ENCODE data around the gene ANKH.

Gene ANKH

GRCh38 chr5:14741131-14741530, 130.4 kb downstream of the ANKH start:
- no peak for DNase-seq (ENCODE audit: low read depth in 2 of 3, low spot score in 2 of 3)

- no peak for DNase-seq (ENCODE audit: low read depth in 2 of 3, low spot score in 2 of 3)
These were observed 131.6 kb downstream of the ANKH start for GRCh38 chr5:14739981-14740380.

DNA sequence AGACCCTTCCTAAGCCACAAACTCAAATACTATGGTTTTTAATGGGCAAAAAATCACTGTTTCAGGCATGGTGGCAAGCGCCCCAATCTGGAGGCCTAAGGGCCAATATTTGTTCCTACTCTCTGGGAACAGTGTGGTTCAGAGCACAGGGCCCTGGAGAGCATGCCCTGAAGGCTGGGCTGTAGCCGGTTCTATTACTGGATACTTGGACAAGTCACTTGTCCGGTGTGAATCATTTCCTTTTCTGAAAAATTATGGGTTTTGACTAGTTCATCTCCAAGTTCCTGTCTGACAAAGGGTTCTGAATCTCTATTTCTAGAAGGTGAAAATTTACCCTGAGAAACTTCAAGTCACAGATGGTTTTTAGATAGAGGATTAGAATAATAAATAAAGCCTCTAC, 132.0 kb downstream of the ANKH start:
- no peak for DNase-seq (ENCODE audit: low read depth in 2 of 3, low spot score in 2 of 3)

DNA sequence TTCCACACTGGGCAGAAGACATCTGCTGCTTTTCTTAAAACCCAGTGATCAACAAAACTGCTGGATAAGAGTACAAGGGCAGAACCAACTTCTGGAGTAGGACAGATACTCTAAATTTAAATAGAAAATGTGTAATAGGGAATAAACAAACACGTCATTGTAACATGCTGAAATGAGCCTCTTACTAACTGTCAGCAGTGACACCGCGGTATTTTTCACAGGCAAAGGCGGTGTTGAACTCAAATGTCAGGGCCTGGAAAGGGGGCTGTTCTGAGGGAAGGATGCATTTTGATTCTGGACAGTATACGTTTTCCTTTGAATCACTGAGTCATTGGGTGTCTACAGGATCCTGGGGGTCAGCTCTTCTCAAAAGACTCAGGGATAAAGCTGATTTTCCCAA, 133.5 kb downstream of the ANKH start:
- DNase-seq (ENCODE audit: low read depth in 2 of 3, low spot score in 2 of 3), result no peak

GRCh38 chr5:14737291-14737690, 134.3 kb downstream of the ANKH start:
- DNase-seq (ENCODE audit: low read depth in 2 of 3, low spot score in 2 of 3), result no peak

DNA sequence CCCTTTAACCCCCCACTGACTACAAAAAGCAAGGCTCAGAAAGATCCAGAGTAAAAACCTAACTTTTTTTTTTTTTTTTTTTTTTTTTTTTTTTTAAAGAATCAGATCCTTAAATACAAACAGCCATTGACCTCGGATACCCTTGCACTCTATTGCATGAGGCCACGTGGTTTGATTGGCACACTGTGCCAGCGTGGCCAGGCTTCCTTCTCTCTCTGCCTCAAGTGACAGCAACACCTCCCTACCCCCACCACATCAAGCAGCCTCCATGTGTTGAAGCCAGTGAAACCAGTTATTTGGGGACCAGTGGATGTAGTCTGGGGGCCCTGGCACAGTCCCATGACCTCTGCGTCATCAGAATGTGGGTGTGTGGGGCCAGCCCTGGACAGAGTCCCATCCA, 135.6 kb downstream of the ANKH start:
- no peak for DNase-seq (ENCODE audit: low read depth in 2 of 3, low spot score in 2 of 3)

DNA sequence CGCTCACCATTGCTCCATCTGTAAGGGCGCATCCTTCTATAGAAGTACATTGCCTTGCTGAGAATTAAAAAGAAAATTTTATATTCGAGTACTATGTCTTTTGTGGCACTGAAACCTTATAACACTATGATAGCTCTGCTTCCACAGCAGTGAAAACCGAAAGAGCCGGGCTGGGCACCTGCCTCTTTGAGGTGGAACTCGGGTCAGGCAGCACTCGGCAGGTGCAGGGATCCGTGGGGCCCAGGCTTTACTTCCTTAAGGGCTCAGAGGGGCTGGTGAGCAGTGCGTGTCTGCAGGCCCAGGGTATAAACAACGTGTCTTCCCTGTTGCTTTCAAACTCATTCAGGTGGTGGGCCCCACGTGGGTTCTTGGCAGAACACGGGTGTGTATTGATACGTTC, 137.2 kb downstream of the ANKH start:
- no peak for DNase-seq (ENCODE audit: low read depth in 2 of 3, low spot score in 2 of 3)

DNA sequence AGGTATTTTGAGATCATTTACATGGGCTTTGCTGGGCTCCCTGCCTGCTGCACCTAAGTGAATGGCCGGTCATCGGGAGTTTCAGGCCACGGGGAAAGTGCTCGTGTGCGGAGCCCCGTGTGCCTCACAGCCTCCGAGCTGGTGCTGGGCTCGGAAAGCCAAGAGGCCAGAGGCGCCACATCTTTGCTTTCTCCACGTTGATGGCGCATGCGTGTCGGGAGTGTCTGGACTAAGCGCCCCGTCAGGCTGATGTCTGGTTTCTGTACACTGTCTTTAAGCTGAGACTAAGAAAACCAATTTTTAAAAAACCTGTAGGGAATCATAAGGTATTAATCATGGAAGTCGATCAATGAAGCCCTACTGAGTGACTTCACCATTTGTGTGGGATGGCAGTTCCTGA, 137.9 kb downstream of the ANKH start:
- no peak for DNase-seq (ENCODE audit: low read depth in 2 of 3, low spot score in 2 of 3)

GRCh38 chr5:14732991-14733390, 138.6 kb downstream of the ANKH start:
- DNase-seq (ENCODE audit: low read depth in 2 of 3, low spot score in 2 of 3), result no peak

DNA sequence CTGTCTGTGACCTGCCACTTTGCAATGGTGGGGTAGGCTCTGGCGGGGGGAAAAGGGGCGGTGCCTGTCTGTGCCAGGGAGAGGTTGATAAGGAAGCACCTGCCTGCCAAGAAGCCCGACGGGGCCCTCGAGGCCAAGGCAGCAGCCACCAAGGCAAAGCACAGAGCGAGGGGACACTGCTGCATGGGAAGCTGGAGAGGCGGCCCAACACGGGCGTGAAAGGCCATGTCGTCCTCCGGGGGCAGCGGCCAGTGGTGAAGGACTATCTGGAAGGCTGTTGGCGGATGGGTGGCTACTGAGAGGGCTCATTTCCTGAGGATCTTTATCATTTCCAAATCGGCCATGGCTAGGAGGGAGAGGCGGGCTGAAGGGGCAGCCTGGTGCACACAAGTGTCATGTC, 140.7 kb downstream of the ANKH start:
- no peak for DNase-seq (ENCODE audit: low read depth in 2 of 3, low spot score in 2 of 3)

- no peak for DNase-seq (ENCODE audit: low read depth in 2 of 3, low spot score in 2 of 3)
These were observed 141.1 kb downstream of the ANKH start for GRCh38 chr5:14730466-14730865.

- no peak for DNase-seq (ENCODE audit: low read depth in 2 of 3, low spot score in 2 of 3)
These were observed 141.9 kb downstream of the ANKH start for GRCh38 chr5:14729448-14730385.

- DNase-seq (ENCODE audit: low read depth in 2 of 3, low spot score in 2 of 3), result no peak
These were observed 143.1 kb downstream of the ANKH start for GRCh38 chr5:14728459-14728938.

- no peak for DNase-seq (ENCODE audit: low read depth in 2 of 3, low spot score in 2 of 3)
These were observed 143.6 kb downstream of the ANKH start for GRCh38 chr5:14727928-14728458.

- peak; percentile 35 to 55 (median 42) for DNase-seq (ENCODE audit: low read depth in 2 of 3, low spot score in 2 of 3)
These were observed 144.1 kb downstream of the ANKH start for GRCh38 chr5:14727428-14727865.

DNA sequence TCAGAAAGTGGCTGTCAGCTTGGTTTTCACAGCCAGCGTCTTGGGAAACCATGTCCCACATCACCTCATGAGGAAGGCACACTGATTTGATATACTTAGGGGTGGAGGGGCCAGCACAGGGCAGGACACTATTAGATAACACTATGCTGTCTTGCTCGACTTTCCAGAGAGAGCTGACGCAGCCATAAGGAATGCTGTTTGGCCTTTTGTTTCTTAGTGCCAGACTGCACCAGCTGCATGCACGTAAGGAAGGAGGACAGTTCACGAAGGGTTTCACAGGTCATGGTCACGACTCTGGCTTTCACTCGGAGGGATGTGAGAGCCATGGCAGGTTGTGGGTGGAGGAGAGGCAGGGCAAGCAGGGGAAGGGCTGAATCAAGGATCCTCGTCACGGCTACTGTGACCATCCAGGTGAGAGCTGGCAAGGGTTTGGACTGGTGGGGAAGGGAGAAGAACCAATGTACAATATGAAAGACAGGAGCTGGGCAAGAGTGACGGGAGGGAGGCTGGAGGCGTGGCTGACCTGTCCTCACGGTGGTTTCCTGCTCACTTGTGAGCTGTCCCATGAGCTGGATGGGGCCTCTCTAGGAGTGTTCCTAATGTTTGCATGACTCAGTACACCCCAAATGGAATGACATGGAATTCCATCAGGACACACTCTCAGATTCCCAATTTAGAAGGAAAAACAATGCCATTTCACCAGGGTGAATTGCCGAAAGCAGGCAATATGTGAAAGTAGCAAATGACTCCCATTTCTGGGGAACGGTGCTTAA, 145.3 kb downstream of the ANKH start:
- DNase-seq (ENCODE audit: low read depth in 2 of 3, low spot score in 2 of 3), result no peak

GRCh38 chr5:14724633-14725032, 146.9 kb downstream of the ANKH start:
- DNase-seq (ENCODE audit: low read depth in 2 of 3, low spot score in 2 of 3), result no peak

- DNase-seq (ENCODE audit: low read depth in 2 of 3, low spot score in 2 of 3), result no peak
These were observed 147.9 kb downstream of the ANKH start for GRCh38 chr5:14723701-14724132.

- DNase-seq (ENCODE audit: low read depth in 2 of 3, low spot score in 2 of 3), result no peak
These were observed 148.7 kb downstream of the ANKH start for GRCh38 chr5:14722923-14723322.

DNA sequence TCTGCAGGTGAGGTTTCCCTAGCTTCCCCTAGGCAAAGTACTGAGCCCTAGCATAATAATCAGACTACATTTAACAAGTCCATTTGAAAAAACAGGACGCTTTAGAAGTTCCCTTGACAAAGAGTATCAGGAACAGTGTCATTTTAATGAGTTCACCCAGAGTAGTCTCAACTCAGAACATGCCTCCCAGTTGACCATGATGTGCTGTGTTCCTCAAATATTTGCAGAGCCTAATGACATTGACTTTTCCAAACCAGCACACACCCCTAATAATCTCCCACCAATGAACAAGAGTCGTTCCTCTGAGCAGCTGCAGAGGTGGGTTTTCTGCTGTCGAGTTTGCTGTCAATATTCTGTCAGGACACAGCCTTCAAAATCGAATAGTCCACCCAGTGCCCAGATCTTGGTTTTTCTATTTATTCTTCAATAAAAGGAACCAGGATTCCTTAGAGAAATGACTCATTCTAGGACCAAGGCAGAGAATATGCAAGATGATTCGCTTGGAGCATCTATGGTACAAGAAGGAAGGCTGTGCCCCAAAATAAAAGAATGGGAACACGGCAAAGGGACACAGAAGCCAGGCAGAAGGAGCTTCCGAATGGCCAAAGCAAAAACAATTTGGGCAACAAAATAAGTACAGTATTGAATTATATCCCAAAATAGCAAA, 149.5 kb downstream of the ANKH start:
- no peak for DNase-seq (ENCODE audit: low read depth in 2 of 3, low spot score in 2 of 3)

GRCh38 chr5:14720236-14720923, 151.2 kb downstream of the ANKH start:
- DNase-seq (ENCODE audit: low read depth in 2 of 3, low spot score in 2 of 3), result no peak
